Measurements from ENCODE around the gene RTCA.
A peak's percentile ranks its signal among the peaks of the same experiment; 100 is the strongest.
"Not testable (repeated sequence)": the region's sequence is repeated elsewhere in the genome, so short reads cannot be mapped to it uniquely, and the experiment has no call there.

Gene RTCA

GRCh38 chr1:100264081-100264480, 1.9 kb upstream of the RTCA start:
- not testable (repeated sequence) for DNase-seq

DNA sequence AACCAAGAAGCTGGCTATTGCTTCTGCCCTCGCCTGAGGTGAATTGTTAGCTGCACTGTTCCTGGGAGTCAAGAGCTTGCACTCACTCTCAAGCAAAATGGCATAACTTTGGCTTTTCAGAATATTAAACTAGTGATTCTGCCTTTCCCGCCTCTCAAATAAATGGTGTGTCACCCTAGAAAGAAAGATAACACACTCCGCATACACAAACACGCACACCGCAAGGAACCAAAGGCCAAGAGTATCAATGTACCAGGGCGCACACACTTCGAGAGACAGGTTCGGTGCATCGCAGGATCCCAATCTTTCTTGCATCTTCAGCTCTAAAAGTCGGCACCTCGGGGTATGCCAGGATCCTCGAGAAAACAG, 470 bp upstream of the RTCA start:
- peak in 1 of 2 experiments; percentile 2 for DNase-seq

DNA sequence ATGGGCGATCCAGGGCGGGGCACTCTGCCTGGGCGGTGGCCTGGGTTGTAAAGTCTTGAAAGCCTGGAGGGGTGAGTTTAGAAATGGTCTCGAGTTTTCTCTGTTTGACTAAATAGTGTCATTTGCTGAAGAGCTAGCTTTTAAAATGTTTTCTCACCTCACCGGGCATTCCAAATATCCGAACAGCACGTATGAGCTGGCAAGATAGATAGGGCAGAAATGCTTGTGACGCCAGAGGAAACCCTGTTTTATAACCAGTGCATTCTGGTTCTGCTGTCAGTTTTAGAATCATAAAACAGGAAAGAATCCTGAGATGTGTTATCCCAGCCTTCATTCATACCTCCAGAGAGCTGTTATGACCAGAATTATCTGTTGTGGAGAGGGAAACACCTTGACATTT, 725 bp downstream of the RTCA start:
- no peak for DNase-seq

DNA sequence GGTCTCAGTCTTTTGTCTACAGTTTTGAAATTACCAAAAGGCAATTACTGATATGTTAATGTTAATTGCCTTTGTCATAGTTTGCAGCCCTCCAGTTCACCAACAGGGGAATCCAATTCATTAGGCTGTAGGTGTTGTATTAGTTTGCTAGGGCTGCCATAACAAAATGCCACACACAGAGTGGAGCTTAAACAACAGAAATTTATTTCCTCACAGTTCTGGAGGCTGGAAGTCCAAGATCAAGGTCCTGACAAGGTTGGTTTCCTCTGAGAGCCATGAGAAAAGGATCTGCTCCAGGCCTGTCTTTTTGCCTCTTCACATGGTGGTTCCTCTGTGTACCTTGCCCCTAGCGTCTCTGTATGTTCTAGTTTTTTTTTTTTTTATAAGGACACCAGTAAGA, 1.3 kb downstream of the RTCA start:
- no peak for DNase-seq

DNA sequence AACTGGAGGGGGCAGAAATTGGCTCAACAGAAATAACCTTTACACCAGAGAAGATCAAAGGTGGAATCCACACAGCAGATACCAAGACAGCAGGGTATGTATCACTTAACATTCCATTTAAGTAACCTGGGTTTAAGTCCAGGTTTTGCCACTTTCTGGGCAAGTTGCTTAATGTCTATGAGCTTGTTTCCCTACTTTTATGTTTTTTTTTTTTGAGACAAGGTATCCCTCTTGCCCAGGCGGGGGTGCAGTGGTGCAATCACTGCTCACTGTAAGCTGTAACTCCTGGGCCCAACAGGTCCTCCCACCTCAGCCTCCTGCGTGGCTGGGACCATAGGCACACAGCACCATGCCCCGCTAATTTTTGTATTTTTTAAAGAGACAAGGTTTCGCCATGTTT, 2.2 kb downstream of the RTCA start:
- DNase-seq, result no peak

- peak; percentile 16 to 27 for DNase-seq
These were observed 11.8 kb downstream of the RTCA start for GRCh38 chr1:100277866-100278265.

- DNase-seq, result no peak
These were observed 13.4 kb downstream of the RTCA start for GRCh38 chr1:100279358-100279923.

- no peak for DNase-seq
These were observed 14.1 kb downstream of the RTCA start for GRCh38 chr1:100279954-100280682.

GRCh38 chr1:100284591-100284990, 18.6 kb downstream of the RTCA start:
- DNase-seq, result no peak

- DNase-seq, result no peak
These were observed 21.1 kb downstream of the RTCA start for GRCh38 chr1:100287162-100287561.

DNA sequence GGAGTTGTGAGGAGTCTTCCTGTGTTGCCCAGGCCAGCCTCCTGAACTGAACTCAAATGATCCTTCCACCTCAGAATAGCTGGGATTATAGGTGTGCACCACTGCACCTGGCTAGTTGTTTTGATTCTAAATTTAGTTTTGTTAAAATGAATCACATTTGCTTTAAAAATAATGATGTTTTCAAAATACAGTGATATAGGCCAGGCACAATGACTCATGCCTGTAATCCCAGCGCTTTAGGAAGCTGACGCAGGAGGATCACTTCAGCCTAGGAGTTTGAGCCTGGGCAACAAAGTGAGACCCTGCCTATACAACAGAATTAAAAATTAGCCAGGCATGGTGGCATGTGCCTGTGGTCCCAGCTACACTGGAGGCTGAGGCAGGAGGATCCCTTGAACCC, 24.3 kb downstream of the RTCA start:
- no peak for DNase-seq

GRCh38 chr1:100292711-100293110, 26.7 kb downstream of the RTCA start:
- DNase-seq, result no peak

DNA sequence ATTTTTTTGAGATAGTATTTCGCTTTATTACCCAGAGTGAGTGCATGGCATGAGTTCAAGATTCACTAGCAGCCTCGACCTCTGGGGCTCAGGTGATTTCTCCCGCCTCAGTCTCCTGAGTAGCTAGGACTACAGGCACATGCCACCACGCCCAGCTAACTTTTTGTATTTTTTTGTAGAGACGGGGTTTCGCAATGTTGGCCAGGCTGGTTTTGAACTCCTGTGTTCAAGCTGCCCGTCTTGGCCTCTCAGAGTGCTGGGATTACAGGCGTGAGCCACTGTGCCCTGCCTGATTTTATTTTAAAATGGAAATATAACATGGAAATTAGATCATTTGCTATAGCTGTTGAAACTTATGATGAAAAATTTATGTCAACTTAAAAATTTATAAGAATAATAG, 30.1 kb downstream of the RTCA start:
- no peak for DNase-seq

- not testable (repeated sequence) for DNase-seq
These were observed 31.0 kb downstream of the RTCA start for GRCh38 chr1:100296997-100297396.

GRCh38 chr1:100298512-100298911, 32.5 kb downstream of the RTCA start:
- no peak for DNase-seq

DNA sequence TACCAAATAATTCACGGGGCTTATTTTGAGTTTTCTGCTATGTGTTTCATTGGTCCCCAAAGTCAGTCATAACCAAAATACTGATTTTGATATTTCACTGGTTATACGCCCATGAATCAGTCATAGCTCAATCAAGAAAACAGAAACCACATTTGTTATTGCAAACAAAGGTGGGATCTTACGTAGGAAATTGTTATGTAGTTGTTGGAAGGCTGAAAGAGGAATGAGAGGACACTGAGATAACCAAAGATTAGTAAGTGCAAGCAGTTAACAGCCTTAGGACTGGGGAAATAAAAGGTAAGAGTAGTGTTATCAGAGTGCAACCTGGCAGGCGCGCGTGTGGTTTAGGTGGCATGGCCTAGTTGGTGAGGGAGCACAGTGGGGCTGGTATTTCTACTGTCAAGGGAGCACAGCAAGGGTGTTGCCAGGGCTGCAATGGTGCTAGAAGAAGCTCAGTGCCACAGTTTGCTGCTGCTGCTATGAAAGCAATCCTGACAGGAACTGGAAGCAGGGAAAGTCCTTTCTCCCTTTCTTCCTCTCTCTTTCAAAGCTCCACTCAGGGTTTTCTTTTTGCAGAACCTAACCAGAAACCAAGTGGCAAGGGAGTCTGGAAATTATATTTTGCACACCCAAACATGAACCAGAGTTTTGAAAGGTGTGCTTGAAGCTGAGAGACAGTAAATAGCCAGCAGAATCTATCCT, 33.7 kb downstream of the RTCA start:
- DNase-seq, result no peak

GRCh38 chr1:100300691-100301090, 34.7 kb downstream of the RTCA start:
- no peak for DNase-seq

GRCh38 chr1:100302739-100303138, 36.7 kb downstream of the RTCA start:
- no peak for DNase-seq

- DNase-seq, result no peak
These were observed 38.2 kb downstream of the RTCA start for GRCh38 chr1:100304227-100304626.

- DNase-seq, result no peak
These were observed 38.9 kb downstream of the RTCA start for GRCh38 chr1:100304921-100305320.

DNA sequence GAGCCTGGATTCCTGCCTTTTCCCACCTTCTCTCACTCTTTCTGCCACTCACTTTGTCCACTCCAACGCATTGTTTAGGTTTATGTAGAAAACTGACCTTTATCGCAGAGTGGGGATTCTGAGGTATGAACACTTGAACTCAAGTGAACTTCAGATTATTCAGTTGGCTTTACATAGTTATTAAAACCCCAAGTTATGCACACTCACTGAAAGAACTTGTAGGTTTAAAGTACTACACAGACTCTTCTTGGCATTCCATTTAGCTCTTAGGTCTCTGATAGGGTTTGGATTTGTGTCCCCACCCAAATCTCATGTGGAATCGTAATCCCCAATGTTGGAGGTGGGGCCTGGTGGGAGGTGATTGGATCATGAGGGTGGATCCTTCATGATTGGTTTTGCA, 39.9 kb downstream of the RTCA start:
- DNase-seq, result no peak

DNA sequence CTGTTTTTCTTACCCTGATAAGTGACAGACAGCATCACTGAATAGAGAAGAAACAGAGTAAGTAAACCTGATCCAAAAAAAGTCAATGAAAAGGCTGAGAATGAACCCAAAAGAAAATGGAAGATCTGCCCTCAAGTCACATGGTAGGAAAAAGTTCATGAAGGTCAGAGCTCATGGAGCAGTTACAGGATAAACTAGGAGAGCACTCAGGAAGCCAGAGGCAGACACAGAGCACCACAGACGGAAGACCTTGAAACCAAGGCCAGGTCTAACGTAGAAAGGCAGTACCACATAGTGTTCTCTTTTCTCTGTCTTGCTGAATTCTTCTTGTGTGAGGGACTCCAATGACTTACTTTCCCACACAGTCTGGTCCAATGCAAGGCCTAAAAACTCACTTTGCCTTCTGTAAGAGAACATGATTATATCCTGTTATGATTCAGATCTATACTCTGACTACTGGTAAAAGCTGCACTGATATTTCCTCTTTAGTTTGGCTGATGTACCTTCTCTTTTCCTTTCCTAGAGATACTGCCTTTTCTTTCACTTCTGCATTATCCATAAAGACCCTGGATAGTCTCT, 40.8 kb downstream of the RTCA start:
- no peak for DNase-seq

- DNase-seq, result no peak
These were observed 42.8 kb downstream of the RTCA start for GRCh38 chr1:100308777-100309176.

GRCh38 chr1:100309863-100310262, 43.8 kb downstream of the RTCA start:
- DNase-seq, result no peak

All from activated CD4-positive, alpha-beta T cell treated with anti-CD3 and anti-CD28 coated beads, Interleukin-2, amount 50 U/mL, for 4 hours (primary cell).